Activated T-cell treated with anti-CD3 and anti-CD28 coated beads, Interleukin-2, amount 50 U/mL, for 72 hours (primary cell): Measurements from ENCODE around the gene MTM1. TPM values are rescaled to one million over a fixed set of nuclear protein-coding genes. Genes with fewer than 3 reads are reported as not detected.

Experiments
- total RNA-seq, 2 donors: library from RNA; stranded (reverse); gene quantifications; one replicate each; pipeline ENCODE4 v1.2.3, GENCODE V29; 2022

MTM1 gene
- total RNA-seq, 2 donors from 2014 or later, result 28.9 to 30.9 TPM

Other genes with a start within 250 kb of the MTM1 start
- gene MAMLD1, start 205.3 kb upstream of the MTM1 start, total RNA-seq, result 1 to 10 TPM; 2.7 to 3.4 TPM
- gene MTMR1, start 124.8 kb downstream of the MTM1 start, total RNA-seq, result 10 to 100 TPM; 35.1 to 35.6 TPM